PC-3 (cell line): ENCODE measurements around the gene SOX4.

ENCODE experiments used
- CTCF ChIP-seq: fragments of 300-600 bp; sonication (generic); conservative IDR thresholded peaks from 2 replicates; pipeline ENCODE4 v1.5.1; 2017; ENCODE audit warnings: antibody characterized with exemption, low read depth, mild to moderate bottlenecking, low read length
- EZH2 ChIP-seq: fragments of 300-600 bp; sonication (generic); IDR thresholded peaks from one replicate; pipeline ENCODE4 v1.6.1; 2017; ENCODE audit warnings: antibody characterized with exemption, mild to moderate bottlenecking, low read length; ENCODE audit not compliant: unreplicated experiment

GRCh38 chr6:21628160-21628559, 34.6 kb downstream of the SOX4 start:
- TF ChIP-seq CTCF: no peak
- no peak for TF ChIP-seq EZH2
